Stomach (tissue), 9 donors: ENCODE results near the gene AUH. TPM values are rescaled to one million over a fixed set of nuclear protein-coding genes. Genes with fewer than 3 reads are reported as not detected.
"Not testable (repeated sequence)": the region's sequence is repeated elsewhere in the genome, so short reads cannot be mapped to it uniquely, and the experiment has no call there.

ENCODE experiments used
- DNase-seq, 2 donors: peaks; one replicate each; pipeline versions ENCODE4 v3.0.0 to v3.0.0-alpha.2; 2013 to 2019
- H3K27ac ChIP-seq, 5 donors: fragments of 200-600 bp in 4 of 5; sonication (generic) in 4 of 5; one replicate each; pipeline ENCODE4 v1.5.1; 2013 to 2019; ENCODE audit warnings: mild to moderate bottlenecking in 1 of 5, moderate library complexity in 1 of 5
- H3K27me3 ChIP-seq, 3 donors: fragments of 200-600 bp; sonication (generic); one replicate each; pipeline ENCODE4 v1.5.1; 2017 to 2019; ENCODE audit warnings: mixed run types in 1 of 3
- H3K36me3 ChIP-seq, 4 donors: fragments of 200-600 bp; sonication (generic); 1 replicate in 3 of 4; 2 replicates in 1 of 4; pipeline ENCODE4 v1.5.1; 2016 to 2019
- H3K4me1 ChIP-seq, 4 donors: fragments of 200-600 bp; sonication (generic); one replicate each; pipeline ENCODE4 v1.5.1; 2016 to 2019
- H3K4me3 ChIP-seq, 4 donors: fragments of 200-600 bp; sonication (generic) in 3 of 4; one replicate each; pipeline ENCODE4 v1.5.1; 2016 to 2019; ENCODE audit warnings: mild to moderate bottlenecking in 1 of 4
- H3K9me3 ChIP-seq, 4 donors: fragments of 200-600 bp; sonication (generic); one replicate each; pipeline ENCODE4 v1.5.1; 2016 to 2019
- CTCF ChIP-seq, 7 experiments: fragments of 450-650 bp in 4 of 7; fragments of 200-600 bp in 3 of 7; sonication (generic) in 3 of 7; IDR thresholded peaks; one replicate each; pipeline ENCODE4 v1.5.1; 2016 to 2019; ENCODE audit warnings: antibody characterized with exemption in 7 of 7, control low read depth in 2 of 7, mild to moderate bottlenecking in 1 of 7
- EP300 ChIP-seq: sonication (generic); formaldehyde crosslinking; IDR thresholded peaks from one replicate; pipeline ENCODE4 v1.6.1; 2017; ENCODE audit warnings: antibody characterized with exemption
- POLR2A ChIP-seq, 4 donors: fragments of 450-650 bp; IDR thresholded peaks; one replicate each; pipeline ENCODE4 v1.6.1; 2016; ENCODE audit warnings: antibody characterized with exemption in 4 of 4, control low read depth in 2 of 4, mild to moderate bottlenecking in 1 of 4, moderate library complexity in 1 of 4
- POLR2AphosphoS5 ChIP-seq, 3 donors: sonication (generic); formaldehyde crosslinking; IDR thresholded peaks; one replicate each; pipeline ENCODE4 v1.6.1; 2016; ENCODE audit warnings: antibody characterized with exemption in 3 of 3
- WGBS, 5 donors: extraction: QIAGEN DNeasy Blood & Tissue Kit in 3 of 5; methylation state at CpG; one replicate each; pipeline versions ENCODE4 v1.1.5 to v1.1.7; 2013 to 2018; 5-methylcytosine and 5-hydroxymethylcytosine counted together
- intact Hi-C: fragments of 100-400 bp; cut with DNase I; formaldehyde crosslinking; loops from one replicate; pipeline ENCODE4 v1.15.1; 2023; ENCODE audit warnings: low total_unique reads
- polyA plus RNA-seq, 3 donors: library from polyadenylated mRNA; stranded (reverse); fragments of 200-250 nt; gene quantifications; one replicate each; pipeline ENCODE4 v1.2.3, GENCODE V29; 2013
- total RNA-seq, 5 donors: library from RNA; depleted of rRNA; stranded (reverse); fragments of >200 nt; gene quantifications; one replicate each; pipeline versions ENCODE4 v1.1.0 to v1.2.3, GENCODE V29; 2014 to 2016
- donor health status: healthy with polysubstance abuse.
- donor health status: Bipolar disorder and iron deficiency.
- donor health status: healthy.

Gene AUH
- total and polyA plus RNA-seq, 8 donors = 5.8 to 331 (median 24.5) TPM

GRCh38 chr9:91376239-91376638 is 14.5 kb upstream of the AUH start:
- WGBS, 5 donors = 68 to 85% (median 75%) methylated on average over 4 of the region's 4 CpGs
- intact Hi-C loops = no loop called here

GRCh38 chr9:91374939-91375338 is 13.2 kb upstream of the AUH start:
- Histone ChIP-seq H3K9me3 (no peaks in the 10 kb centered on the region), H3K27me3 (no peaks in the 10 kb centered on the region), H3K4me1 (peaks cover 0 to 16% (median 6%) of the 10 kb centered on the region in 4 donors), H3K4me3 (no peak overlapping the region), H3K36me3 (no peaks in the 10 kb centered on the region), H3K27ac (no peak overlapping the region)
- DNase-seq = no peak
- WGBS, 5 donors = 31 to 60% (median 52%) methylated on average over 3 of the region's 3 CpGs
- intact Hi-C loops = no loop called here
- no peak for TF ChIP-seq POLR2A (IDR thresholded peaks at IDR 0.05)
- TF ChIP-seq EP300 = no peak
- no peak for TF ChIP-seq POLR2AphosphoS5 (IDR thresholded peaks at IDR 0.05)
- no peak for TF ChIP-seq CTCF (IDR thresholded peaks at IDR 0.05)

More at GRCh38 chr9:91376239-91376638, 14.5 kb upstream of the AUH start:
- H3K27ac ChIP-seq = no peak overlapping the region
- H3K36me3 ChIP-seq = no peaks in the 10 kb centered on the region
- no peak overlapping the region for H3K4me3 ChIP-seq
- H3K9me3 ChIP-seq = no peaks in the 10 kb centered on the region
- peaks cover 0 to 16% (median 6%) of the 10 kb centered on the region in 4 donors for H3K4me1 ChIP-seq
- TF ChIP-seq POLR2A (IDR thresholded peaks at IDR 0.05) (no peak), EP300 (no peak), CTCF (IDR thresholded peaks at IDR 0.05) (no peak), POLR2AphosphoS5 (IDR thresholded peaks at IDR 0.05) (no peak)
- no peaks in the 10 kb centered on the region for H3K27me3 ChIP-seq
- no peak for DNase-seq

- no peak for TF ChIP-seq EP300
- no peak for TF ChIP-seq CTCF (IDR thresholded peaks at IDR 0.05)
- TF ChIP-seq POLR2A (IDR thresholded peaks at IDR 0.05) = no peak
- no peak for TF ChIP-seq POLR2AphosphoS5 (IDR thresholded peaks at IDR 0.05)
- no peak overlapping the region for H3K4me3 ChIP-seq
- no peaks in the 10 kb centered on the region for H3K27me3 ChIP-seq
- no peaks in the 10 kb centered on the region for H3K9me3 ChIP-seq
- intact Hi-C loops = no loop called here
- 55 to 79% (median 67%) methylated on average over 1 of the region's 1 CpG for WGBS, 5 donors
- H3K27ac ChIP-seq = no peak overlapping the region
- no peaks in the 10 kb centered on the region for H3K36me3 ChIP-seq
- peaks cover 0 to 3% (median 0%) of the 10 kb centered on the region in 4 donors for H3K4me1 ChIP-seq
- DNase-seq = no peak
These were observed 10.2 kb upstream of the AUH start for GRCh38 chr9:91371894-91372293.

- H3K27me3 ChIP-seq, intact Hi-C loops, H3K4me3 ChIP-seq, H3K36me3 ChIP-seq, H3K27ac ChIP-seq, H3K9me3 ChIP-seq, DNase-seq, H3K4me1 ChIP-seq: not testable (repeated sequence)
- 83 to 91% (median 88%) methylated on average over 3 of the region's 3 CpGs for WGBS, 5 donors
These were observed 8.3 kb upstream of the AUH start for GRCh38 chr9:91370006-91370405.

GRCh38 chr9:91364702-91365101 is 3.0 kb upstream of the AUH start:
- Histone ChIP-seq H3K4me3 (no peak overlapping the region), H3K9me3 (no peaks in the 10 kb centered on the region), H3K27me3 (no peaks in the 10 kb centered on the region), H3K4me1 (peaks cover 14 to 21% (median 18%) of the 10 kb centered on the region in 4 donors), H3K36me3 (no peaks in the 10 kb centered on the region), H3K27ac (no peak overlapping the region)
- intact Hi-C loops = loop anchor here (10.0 kb wide), 1 partner anchor 50 kb away; no protein-coding TSS in a partner anchor
- DNase-seq = no peak
- WGBS, 5 donors = 83 to 100% (median 100%) methylated on average over 2 to 3 of the region's 3 CpGs
- TF ChIP-seq EP300 (no peak), POLR2A (IDR thresholded peaks at IDR 0.05) (no peak), POLR2AphosphoS5 (IDR thresholded peaks at IDR 0.05) (no peak), CTCF (IDR thresholded peaks at IDR 0.05) (no peak)
